ENCODE results near the gene WAC. TPM values are rescaled to one million over a fixed set of nuclear protein-coding genes. Genes with fewer than 3 reads are reported as not detected.

Gene WAC
- polyA plus RNA-seq, 2 of the 4 experiments (the other 2 are of a cell fraction), result 63.9 to 133 TPM

- H3K4me1 ChIP-seq, result no peaks in the 10 kb centered on the region
- ATAC-seq, result no peak
- peak; percentile 23 for FAIRE-seq
- ChIA-PET CTCF (no interaction called here), POLR2A (no interaction called here)
- TF ChIP-seq HES2 (IDR thresholded peaks at IDR 0.05), result no peak
- no peak for TF ChIP-seq NFE2L2 (conservative IDR thresholded peaks at IDR 0.05; ENCODE audit: low read length)
- TF ChIP-seq FOSL2 (IDR thresholded peaks at IDR 0.05), result no peak
- no peak for TF ChIP-seq FOSL2 (CRISPR knock-in tag; IDR thresholded peaks at IDR 0.05)
- TF ChIP-seq ZNF302 (CRISPR knock-in tag; IDR thresholded peaks at IDR 0.05), result no peak
- TF ChIP-seq HEYL (CRISPR knock-in tag; IDR thresholded peaks at IDR 0.05), result no peak
- TF ChIP-seq EHF (CRISPR knock-in tag; IDR thresholded peaks at IDR 0.05), result no peak
- no peak for TF ChIP-seq PHF8 (IDR thresholded peaks at IDR 0.05; ENCODE audit: borderline replicate concordance, low read depth)
- no peak for TF ChIP-seq JUNB (IDR thresholded peaks at IDR 0.05)
- no peak for TF ChIP-seq CHD2 (IDR thresholded peaks at IDR 0.05; ENCODE audit: low read length, partially characterized antibody)
- TF ChIP-seq RAD21 (conservative IDR thresholded peaks at IDR 0.05 in 1 of 2, IDR thresholded peaks at IDR 0.05 in 1 of 2), result no peak
- TF ChIP-seq REST (IDR thresholded peaks at IDR 0.05), result no peak
- TF ChIP-seq TP53 (CRISPR knock-in tag; IDR thresholded peaks at IDR 0.05), result no peak
- TF ChIP-seq CEBPB (IDR thresholded peaks at IDR 0.05), result no peak
- TF ChIP-seq GATA3 (IDR thresholded peaks at IDR 0.05; ENCODE audit: borderline replicate concordance), result no peak
- TF ChIP-seq BHLHE40 (IDR thresholded peaks at IDR 0.05; ENCODE audit: low read depth, low read length), result no peak
- no peak for TF ChIP-seq ELK1 (IDR thresholded peaks at IDR 0.05; ENCODE audit: low read depth, low read length)
- H3K4me3 ChIP-seq, result no peak overlapping the region
- no peaks in the 10 kb centered on the region for H3K9me3 ChIP-seq
- H3K4me2 ChIP-seq, result no peak overlapping the region
- 79% methylated on average over 12 of the region's 12 CpGs for WGBS (ENCODE audit: missing lambda C conversion rate)
- no peak overlapping the region for H3K27ac ChIP-seq
- no peak for DNase-seq (ENCODE audit: low read depth in 1 of 2, low spot score in 1 of 2)
Measured at GRCh38 chr10:28604567-28605536, 71.9 kb downstream of the WAC start.

- FAIRE-seq (no peak), ATAC-seq (no peak), DNase-seq (ENCODE audit: low read depth in 1 of 2, low spot score in 1 of 2) (no peak)
Measured at GRCh38 chr10:28606568-28606967, 73.7 kb downstream of the WAC start.

More at GRCh38 chr10:28606568-28606967, 73.7 kb downstream of the WAC start:
- H3K27ac ChIP-seq, result no peak overlapping the region
- CTCF ChIA-PET, result no interaction called here
- POLR2A ChIA-PET, result no interaction called here
- no peak overlapping the region for H3K4me3 ChIP-seq
- no peak overlapping the region for H3K4me2 ChIP-seq
- H3K4me1 ChIP-seq, result no peaks in the 10 kb centered on the region
- H3K9me3 ChIP-seq, result no peaks in the 10 kb centered on the region
- 89% methylated on average over 2 of the region's 2 CpGs for WGBS (ENCODE audit: missing lambda C conversion rate)
- TF ChIP-seq CEBPB (IDR thresholded peaks at IDR 0.05) (no peak), CHD4 (IDR thresholded peaks at IDR 0.05; ENCODE audit: borderline replicate concordance) (no peak), E2F6 (IDR thresholded peaks at IDR 0.05; ENCODE audit: borderline replicate concordance, low read depth) (no peak), RAD21 (conservative IDR thresholded peaks at IDR 0.05 in 1 of 2, IDR thresholded peaks at IDR 0.05 in 1 of 2) (no peak), HES2 (IDR thresholded peaks at IDR 0.05) (no peak), TFCP2L1 (CRISPR knock-in tag; IDR thresholded peaks at IDR 0.05) (no peak), SMC3 (IDR thresholded peaks at IDR 0.05) (no peak), RFX5 (IDR thresholded peaks at IDR 0.05) (no peak), JUN (IDR thresholded peaks at IDR 0.05) (no peak), NPAS2 (CRISPR knock-in tag; IDR thresholded peaks at IDR 0.05; ENCODE audit: borderline replicate concordance) (no peak), CBX8 (IDR thresholded peaks at IDR 0.05) (no peak), JUNB (IDR thresholded peaks at IDR 0.05) (no peak), EP300 (IDR thresholded peaks at IDR 0.05) (no peak), POLR2A (IDR thresholded peaks at IDR 0.05; ENCODE audit: low read length) (no peak), KDM5A (IDR thresholded peaks at IDR 0.05) (no peak), ELK1 (IDR thresholded peaks at IDR 0.05; ENCODE audit: low read depth, low read length) (no peak)
